GM18498 (cell line): ENCODE measurements around the gene ZNF385C.

Experiments
- ATAC-seq: cut with Tn5 transposase; IDR thresholded peaks from one replicate; pipeline ENCODE4 v1.9.1; 2021; ENCODE audit warnings: mild to moderate bottlenecking, moderate library complexity; ENCODE audit not compliant: unreplicated experiment

ZNF385C gene

DNA sequence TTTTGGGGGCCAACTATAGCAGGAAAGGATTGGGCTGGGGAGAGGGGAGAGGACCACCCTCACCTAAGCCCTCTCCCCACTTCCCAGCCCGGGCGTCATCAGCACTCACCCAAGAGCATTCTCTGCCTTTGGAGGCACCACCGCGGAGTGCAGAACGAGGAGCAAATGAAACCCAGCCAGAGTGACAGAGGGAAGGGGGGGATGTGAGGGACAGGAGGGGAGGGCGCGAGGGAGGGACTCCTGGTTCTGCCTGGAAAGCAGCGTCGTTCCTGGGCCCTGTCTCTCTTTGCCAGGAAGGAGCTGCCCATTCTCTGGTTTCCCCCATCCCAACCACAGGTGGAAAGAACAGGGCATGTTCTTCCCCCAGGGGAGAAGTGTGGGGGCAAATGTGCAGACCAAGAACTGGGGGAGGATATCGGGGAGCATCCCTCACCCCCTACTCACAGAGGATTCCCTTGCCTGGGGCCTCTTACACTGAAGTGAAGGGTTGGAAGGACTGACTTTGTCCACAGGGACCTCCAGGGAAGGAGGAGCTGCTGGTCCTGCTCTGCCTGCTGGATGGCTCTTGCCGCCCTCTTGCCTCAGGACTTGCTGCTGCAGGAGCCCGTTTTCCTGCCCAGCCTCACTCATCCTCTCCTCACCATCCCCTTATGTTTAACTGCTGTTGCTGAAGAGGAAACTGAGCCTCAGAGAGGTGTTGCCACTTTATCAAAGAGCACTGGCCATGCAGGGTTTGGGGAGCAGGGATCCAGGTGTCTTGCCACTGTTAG lies 44.4 kb downstream of the ZNF385C start:
- ATAC-seq, result no peak

DNA sequence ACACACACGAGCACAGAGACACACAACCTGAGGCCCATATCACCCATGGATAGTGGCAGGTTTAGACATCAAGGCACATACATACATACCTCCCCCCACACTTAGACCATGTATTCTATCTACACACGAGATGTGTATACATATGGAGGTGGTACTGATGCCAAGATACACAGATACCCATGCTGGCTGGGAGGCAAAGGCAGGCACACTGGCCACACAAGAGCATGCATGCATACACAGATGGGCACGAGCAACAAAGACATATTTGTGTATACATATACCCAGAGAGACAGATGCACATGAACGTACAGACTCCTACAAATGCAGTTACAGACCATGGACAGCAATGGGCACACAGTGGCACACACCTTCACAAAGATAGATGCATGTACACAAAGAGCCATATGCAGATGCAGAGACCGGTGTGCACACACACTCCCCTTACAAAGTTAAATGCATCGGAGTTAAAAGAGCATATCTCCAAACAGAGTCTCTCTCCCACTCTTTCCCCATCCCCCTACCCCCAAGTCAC lies 45.9 kb downstream of the ZNF385C start:
- no peak for ATAC-seq

GRCh38 chr17:42051645-42052044 lies 46.6 kb downstream of the ZNF385C start:
- no peak for ATAC-seq

GRCh38 chr17:42051013-42051400 lies 47.3 kb downstream of the ZNF385C start:
- ATAC-seq, result no peak

- peak; percentile 54 for ATAC-seq
Observed at GRCh38 chr17:42050393-42051012, 47.8 kb downstream of the ZNF385C start, which contains the start of gene C17orf113. C17orf113 (minus strand) TSS chr17:42050601; CDS start chr17:42043376, 7,225 bp downstream.

GRCh38 chr17:42049834-42050392 lies 48.4 kb downstream of the ZNF385C start:
- ATAC-seq, result no peak

- ATAC-seq, result no peak
Observed at GRCh38 chr17:42047343-42047742, 50.9 kb downstream of the ZNF385C start.

GRCh38 chr17:42045719-42046118 lies 52.6 kb downstream of the ZNF385C start:
- no peak for ATAC-seq

DNA sequence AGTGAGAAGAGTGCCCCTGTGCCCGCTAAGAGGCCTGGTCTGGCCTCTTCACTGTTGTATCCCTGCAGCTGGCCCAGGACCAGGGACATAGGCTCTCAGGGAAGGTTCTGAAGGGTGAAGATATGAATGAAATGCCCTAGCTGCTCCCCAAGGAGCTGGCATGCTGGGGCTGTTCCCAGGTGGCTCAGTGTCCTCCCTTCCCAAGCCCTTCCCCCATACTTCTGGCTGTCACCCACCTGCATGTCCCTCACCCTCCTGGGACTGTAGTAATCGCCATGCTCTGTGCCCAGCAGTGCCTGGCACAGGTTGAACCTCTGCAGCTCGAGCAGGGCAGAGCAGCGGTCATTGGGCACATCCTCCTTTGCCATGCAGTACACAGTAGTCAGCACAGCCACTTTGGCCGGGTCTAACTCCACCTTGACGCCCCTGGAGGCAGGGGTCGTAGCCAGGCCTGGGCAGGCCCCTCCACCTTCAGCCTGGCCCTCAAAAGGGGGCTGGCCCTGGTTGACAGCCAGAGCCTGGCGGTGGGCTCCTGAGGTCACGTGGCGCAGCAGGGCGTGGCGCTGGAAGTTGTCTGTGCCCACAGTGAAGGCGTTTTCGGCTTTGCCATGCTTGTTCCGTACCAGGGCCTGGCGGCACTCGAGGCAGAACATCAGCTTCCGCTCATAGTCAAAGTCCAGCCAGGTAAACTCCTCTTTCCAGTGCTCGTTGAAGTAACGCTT lies 55.5 kb downstream of the ZNF385C start:
- ATAC-seq, result no peak

DNA sequence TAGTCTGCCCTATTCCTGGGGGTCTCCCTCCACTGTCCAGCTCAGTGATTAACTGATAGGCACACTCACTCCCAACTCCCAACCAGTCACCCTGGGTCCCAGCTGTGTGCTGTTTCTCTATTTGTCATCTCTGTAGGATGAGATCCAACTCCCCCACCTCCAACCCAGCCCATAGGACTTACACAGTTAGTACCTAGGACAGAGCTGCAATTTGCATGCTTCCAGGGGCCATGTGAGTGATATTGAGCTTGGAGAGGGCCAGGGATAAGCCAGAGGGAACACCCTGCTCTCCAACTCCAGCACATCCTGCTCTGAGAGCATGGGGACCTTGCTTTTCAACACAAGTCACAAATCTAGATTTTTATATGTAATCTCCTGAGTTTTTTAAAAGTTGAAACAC lies 56.7 kb downstream of the ZNF385C start:
- ATAC-seq, result no peak

DNA sequence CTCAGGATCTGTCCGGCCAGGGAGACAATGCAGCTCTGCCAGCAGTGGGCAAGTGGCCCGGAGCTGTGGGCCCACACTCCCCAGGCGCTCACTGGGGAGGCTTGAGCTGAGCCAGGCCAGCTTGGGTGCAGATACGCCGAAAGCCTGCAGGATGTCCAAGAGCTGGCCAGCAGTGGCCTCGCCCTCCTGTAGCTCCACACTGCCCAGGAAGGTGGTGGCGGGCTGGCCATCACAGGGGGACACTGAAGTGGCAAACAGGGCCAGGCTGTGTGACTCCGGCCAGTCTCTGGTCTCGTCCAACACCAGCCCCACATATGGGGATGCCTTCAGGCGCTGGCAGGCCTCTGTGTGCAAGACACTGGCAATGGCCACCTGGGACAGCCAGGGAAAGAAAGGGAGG lies 57.5 kb downstream of the ZNF385C start:
- ATAC-seq, result no peak

DNA sequence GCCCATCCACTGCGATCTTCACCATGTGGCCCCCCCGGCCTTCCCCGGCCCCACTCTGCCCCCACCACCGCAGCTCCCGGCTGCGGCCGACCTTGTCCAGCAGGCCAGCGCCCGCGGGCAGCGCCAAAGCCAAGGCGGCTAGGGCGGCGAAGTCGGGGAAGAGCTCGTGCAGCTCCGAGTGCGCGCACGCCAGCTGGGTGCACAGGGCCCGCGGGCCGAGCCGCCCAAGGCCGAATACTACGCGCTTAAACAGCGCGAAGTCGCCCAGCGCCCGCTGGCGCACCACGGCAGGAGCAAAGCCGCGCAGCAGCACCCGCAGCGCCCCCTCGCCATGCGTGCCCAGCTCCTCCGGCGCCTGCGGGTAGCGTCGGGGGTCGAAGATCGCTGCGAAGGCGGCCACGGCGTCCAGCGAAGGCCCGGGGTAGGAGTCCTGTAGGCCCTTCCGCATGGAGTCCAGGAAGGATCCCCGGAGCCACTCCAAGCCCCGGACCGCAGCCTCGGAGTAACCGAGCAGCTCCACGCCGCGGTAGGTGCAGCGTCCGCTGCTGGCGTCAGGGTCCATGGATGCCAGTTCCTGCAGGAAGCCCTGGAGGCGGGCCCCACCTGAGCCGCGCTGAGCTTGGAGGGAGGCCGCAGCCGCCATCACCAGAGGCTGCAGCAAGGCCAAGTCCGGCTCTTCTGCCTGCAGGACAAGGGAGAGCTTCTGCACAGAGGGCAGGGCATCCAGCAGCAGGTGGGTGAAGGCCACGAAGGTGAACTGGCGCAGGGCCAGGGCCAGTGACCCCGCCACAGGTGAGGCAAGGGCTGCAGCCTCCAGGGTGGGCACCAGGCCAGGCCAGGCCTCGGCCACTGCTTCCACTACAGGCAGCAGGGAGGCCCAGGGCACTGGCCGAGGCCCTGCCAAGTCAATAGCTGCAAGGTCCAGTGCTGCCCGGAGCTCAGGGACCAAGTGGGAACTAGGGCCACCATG lies 58.2 kb downstream of the ZNF385C start:
- no peak for ATAC-seq

DNA sequence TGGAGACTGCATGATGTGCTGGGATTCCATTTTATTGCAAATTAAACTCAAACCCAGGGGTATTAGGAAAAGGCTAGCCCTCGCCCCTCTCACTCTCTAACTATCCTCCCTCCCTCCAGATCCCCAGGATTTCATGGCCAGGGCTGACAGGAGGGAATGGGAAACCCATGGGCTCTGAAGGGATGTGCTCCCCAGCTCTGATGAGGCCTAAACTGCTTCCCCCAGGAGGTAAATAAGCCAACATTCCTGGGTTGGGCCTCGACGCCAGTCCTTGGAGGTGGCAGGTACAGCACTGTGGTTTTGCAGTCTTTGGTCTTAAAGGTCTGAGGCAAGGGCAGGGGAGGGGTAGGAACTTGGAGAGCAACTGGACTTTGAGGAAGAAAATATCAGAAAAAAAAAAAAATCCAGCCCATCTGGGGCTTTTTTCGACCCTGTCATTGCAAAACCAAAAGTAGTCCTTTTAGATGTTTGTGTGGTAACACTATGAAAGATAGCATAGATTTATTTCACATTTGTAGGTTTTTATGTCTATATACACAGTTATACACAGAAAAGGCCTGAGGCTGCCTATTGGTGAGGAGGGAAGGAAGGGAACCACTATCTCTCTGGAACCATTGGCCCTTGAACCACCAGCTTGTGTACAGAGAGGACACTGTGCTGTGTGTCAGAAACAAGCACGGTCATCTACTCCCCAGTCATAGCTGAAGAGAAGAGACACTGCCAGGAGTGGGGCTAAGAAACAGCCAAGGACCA lies 59.9 kb downstream of the ZNF385C start:
- ATAC-seq, result no peak

DNA sequence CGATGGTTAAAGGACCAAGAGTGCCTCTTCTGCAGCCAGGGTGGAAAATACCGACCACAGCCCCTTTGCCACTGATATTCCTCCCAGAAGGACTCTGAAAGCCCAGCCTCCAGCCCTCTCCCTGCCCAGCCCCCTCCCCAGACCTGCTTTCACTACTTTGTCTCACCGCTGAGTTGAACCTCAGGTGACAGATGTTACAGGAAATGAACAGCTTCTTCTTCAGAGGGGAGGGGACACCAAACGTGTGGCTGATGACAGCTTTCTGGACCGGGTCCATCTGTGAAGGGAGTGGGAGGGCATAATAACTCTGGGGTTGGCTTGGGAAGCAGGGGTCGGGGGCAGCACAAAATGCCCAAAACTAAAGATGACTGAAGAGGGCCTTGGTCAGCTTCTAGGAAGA lies 64.2 kb downstream of the ZNF385C start:
- ATAC-seq, result no peak

DNA sequence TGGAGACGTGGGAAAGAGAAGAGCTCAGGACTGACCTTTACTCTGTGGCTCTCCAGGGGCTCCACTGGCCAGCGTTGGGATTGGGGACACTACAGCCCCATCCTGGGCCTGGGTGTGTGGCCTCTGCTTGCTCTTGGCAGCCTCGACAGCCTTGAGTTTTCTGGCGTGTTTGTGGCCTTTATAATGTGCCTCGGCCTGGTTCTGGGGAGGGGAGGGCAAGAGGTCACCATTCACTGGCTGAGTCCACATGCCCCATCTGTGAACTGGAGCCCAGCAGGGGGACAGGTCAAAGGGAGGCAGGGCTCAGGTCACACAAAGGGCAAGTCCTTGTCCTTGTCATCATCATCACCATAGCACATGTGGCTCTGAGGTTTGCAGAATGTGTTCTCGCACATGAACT lies 66.7 kb downstream of the ZNF385C start:
- no peak for ATAC-seq

DNA sequence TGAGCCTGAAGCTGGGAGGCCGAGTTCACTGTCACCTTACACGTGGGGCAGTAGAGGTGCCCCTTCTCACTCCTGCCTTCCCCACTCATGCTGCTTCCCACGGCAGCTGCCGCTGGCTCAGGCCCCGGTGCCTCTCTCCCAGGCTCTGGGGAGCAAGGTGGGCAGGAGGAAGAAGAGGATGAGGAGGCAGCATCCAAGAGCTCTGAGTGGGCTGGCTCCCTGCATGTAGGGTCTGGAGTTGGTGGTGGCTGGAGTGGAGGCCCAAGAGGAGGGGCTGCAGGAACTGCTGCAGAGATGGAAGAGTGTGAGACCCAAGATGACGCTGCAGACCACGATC lies 69.5 kb downstream of the ZNF385C start:
- ATAC-seq, result no peak

- ATAC-seq, result no peak
Observed at GRCh38 chr17:42027961-42028790, 70.1 kb downstream of the ZNF385C start.

GRCh38 chr17:42027590-42027889 lies 70.7 kb downstream of the ZNF385C start:
- no peak for ATAC-seq
